ENCODE data around the gene NR5A1. TPM values are rescaled to one million over a fixed set of nuclear protein-coding genes. Genes with fewer than 3 reads are reported as not detected.

Gene NR5A1
- total and polyA plus RNA-seq, 10 of the 15 experiments (the other 5 are each of a cell fraction or from before 2014, with no cell fraction given): 0.06 to 0.24 (median 0.08) TPM; not detected in 5

DNA sequence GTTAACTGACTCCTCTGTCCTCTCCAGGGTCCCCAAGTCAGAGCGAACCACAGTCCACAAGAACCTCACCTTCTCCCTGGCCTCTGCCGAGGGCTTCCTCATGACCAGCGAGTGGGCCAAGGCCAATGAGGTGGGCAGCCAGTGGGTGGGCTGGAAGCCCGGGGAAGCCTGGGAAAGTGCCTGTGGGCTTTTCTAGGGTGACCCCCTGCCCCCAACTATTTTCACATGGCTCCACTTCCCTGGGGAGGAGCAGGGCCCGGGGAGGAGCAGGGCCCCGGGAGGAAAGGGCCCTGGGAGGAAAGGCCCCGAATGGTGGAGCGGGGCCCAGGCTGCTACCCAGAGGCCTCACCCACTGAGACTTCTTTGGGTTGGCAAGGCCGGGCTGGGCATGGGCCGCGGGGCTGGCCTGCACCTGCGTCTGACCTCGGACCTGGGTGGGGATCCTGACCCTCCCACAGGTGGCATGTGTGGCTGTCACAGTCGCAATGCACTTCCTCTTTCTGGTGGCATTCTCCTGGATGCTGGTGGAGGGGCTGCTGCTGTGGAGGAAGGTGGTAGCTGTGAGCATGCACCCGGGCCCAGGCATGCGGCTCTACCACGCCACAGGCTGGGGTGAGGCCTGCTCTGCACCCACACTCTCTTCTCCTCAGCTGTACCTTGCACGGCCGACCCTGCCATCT is 39.0 kb downstream of the NR5A1 start (continued):
- TF ChIP-seq SPI1 (IDR thresholded peaks at IDR 0.05; ENCODE audit: borderline replicate concordance, insufficient read depth, low read depth, low read length): peak; percentile 79
- TF ChIP-seq TCF3 (IDR thresholded peaks at IDR 0.05; ENCODE audit: borderline replicate concordance, insufficient read depth, low read depth, low read length): no peak
- TF ChIP-seq ASH2L (IDR thresholded peaks at IDR 0.05; ENCODE audit: borderline replicate concordance, low read depth): no peak

DNA sequence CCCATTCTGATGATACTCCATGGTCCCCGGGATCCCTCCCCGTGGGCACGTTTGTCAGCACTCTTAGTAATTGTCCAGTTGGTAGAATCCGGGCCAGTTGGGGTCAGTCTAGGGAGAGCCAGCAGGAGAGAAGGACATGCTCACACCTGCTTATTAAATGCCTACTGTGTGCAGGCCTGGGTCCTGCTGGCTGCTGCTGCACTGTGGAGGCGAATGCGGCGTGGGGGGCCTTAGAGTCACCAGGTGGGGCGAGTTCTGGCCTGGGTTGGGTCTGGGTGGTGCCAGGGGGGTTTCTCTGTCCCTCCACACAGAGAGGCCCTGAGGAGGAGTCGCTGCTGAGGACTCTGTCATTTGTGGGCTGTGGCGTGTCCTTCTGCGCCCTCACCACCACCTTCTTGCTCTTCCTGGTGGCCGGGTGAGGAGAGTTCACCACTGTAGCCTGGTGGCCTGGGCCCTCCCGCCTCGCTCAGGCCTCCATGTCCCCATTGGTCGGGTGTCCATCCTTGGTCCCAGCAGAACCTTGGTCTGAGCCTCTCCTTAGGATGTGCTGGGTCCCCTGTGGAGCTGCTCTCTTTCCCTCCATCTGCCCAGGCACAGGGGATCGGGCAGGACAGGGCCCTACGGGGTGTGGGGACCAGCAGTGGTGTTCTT is 39.7 kb downstream of the NR5A1 start:
- 45% methylated on average over 17 of the region's 17 CpGs for WGBS (ENCODE audit: insufficient coverage, insufficient replicate concordance, low lambda C conversion rate, missing lambda C conversion rate)
- in situ Hi-C loops (cut with MboI): no loop called here
- Histone ChIP-seq H3K4me1 (ENCODE audit: control insufficient read depth, insufficient read depth, low read length) (no peaks in the 10 kb centered on the region), H4K20me1 (ENCODE audit: control insufficient read depth, insufficient read depth) (no peaks in the 10 kb centered on the region), H3K79me2 (ENCODE audit: control insufficient read depth, insufficient read depth, low read length) (no peaks in the 10 kb centered on the region), H3K4me2 (ENCODE audit: control insufficient read depth, insufficient read depth) (no peak overlapping the region), H3K9ac (ENCODE audit: control insufficient read depth, insufficient read depth, low read length) (no peak overlapping the region), H3K27ac (ENCODE audit: control insufficient read depth, insufficient read depth) (no peak overlapping the region), H3K4me3 (no peak overlapping the region), H2AFZ (ENCODE audit: control insufficient read depth, low read depth, low read length) (no peak overlapping the region), H3K27me3 (replicated peaks in 1 of 2; ENCODE audit: control insufficient read depth in 2 of 2, insufficient read depth in 2 of 2, low read length in 1 of 2) (no peaks in the 10 kb centered on the region; a peak in 1 of 4 replicates), H3K9me3 (replicated peaks; ENCODE audit: control insufficient read depth, insufficient read depth, low read length) (no peaks in the 10 kb centered on the region), H3K36me3 (ENCODE audit: control insufficient read depth in 2 of 2, insufficient read depth in 2 of 2, low read length in 1 of 2) (no peaks in the 10 kb centered on the region)
- no peak for ATAC-seq
- RAD21 ChIA-PET (ENCODE audit: unreplicated experiment): no interaction called here
- SMC1A ChIA-PET (ENCODE audit: uncharacterized antibody, unreplicated experiment): no interaction called here
- BruUV-seq (replicated peaks): no TSS peak
- DNase-seq (ENCODE audit: low read depth, low spot score): no peak
- FAIRE-seq: no peak
- intact Hi-C loops (cut with micrococcal nuclease; ENCODE audit: unreplicated experiment): no loop called here
- CTCF ChIA-PET: interaction anchor here (0.6 kb wide), 1 partner anchor 21 kb away, joined by 4 read pairs; no protein-coding TSS in a partner anchor
- POLR2A ChIA-PET: no interaction called here
- TF ChIP-seq POU2F2 (IDR thresholded peaks at IDR 0.05; ENCODE audit: borderline replicate concordance, low read depth, low read length) (no peak), HDAC6 (IDR thresholded peaks at IDR 0.05; ENCODE audit: unreplicated experiment) (no peak), NFYA (IDR thresholded peaks at IDR 0.05; ENCODE audit: borderline replicate concordance, low read depth, low read length) (no peak), PML (IDR thresholded peaks at IDR 0.05; ENCODE audit: low read length) (no peak)
- TF ChIP-seq, protein P1, sequence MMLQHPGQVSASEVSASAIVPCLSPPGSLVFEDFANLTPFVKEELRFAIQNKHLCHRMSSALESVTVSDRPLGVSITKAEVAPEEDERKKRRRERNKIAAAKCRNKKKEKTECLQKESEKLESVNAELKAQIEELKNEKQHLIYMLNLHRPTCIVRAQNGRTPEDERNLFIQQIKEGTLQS (IDR thresholded peaks at IDR 0.05; ENCODE audit: borderline replicate concordance, extremely low read depth, low read depth, low read length): no peak
- TF ChIP-seq, protein P2, sequence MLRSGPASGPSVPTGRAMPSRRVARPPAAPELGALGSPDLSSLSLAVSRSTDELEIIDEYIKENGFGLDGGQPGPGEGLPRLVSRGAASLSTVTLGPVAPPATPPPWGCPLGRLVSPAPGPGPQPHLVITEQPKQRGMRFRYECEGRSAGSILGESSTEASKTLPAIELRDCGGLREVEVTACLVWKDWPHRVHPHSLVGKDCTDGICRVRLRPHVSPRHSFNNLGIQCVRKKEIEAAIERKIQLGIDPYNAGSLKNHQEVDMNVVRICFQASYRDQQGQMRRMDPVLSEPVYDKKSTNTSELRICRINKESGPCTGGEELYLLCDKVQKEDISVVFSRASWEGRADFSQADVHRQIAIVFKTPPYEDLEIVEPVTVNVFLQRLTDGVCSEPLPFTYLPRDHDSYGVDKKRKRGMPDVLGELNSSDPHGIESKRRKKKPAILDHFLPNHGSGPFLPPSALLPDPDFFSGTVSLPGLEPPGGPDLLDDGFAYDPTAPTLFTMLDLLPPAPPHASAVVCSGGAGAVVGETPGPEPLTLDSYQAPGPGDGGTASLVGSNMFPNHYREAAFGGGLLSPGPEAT (IDR thresholded peaks at IDR 0.05; ENCODE audit: low read depth): no peak
- TF ChIP-seq, protein P3, sequence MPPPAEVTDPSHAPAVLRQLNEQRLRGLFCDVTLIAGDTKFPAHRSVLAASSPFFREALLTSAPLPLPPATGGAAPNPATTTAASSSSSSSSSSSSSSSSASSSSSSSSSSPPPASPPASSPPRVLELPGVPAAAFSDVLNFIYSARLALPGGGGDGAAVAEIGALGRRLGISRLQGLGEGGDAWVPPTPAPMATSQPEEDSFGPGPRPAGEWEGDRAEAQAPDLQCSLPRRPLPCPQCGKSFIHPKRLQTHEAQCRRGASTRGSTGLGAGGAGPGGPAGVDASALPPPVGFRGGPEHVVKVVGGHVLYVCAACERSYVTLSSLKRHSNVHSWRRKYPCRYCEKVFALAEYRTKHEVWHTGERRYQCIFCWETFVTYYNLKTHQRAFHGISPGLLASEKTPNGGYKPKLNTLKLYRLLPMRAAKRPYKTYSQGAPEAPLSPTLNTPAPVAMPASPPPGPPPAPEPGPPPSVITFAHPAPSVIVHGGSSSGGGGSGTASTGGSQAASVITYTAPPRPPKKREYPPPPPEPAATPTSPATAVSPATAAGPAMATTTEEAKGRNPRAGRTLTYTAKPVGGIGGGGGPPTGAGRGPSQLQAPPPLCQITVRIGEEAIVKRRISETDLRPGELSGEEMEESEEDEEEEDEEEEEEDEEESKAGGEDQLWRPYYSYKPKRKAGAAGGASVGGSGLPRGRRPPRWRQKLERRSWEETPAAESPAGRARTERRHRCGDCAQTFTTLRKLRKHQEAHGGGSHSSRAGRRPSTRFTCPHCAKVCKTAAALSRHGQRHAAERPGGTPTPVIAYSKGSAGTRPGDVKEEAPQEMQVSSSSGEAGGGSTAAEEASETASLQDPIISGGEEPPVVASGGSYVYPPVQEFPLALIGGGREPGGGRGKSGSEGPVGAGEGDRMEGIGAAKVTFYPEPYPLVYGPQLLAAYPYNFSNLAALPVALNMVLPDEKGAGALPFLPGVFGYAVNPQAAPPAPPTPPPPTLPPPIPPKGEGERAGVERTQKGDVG (CRISPR knock-in tag; IDR thresholded peaks at IDR 0.05): no peak
- TF ChIP-seq, protein P4, sequence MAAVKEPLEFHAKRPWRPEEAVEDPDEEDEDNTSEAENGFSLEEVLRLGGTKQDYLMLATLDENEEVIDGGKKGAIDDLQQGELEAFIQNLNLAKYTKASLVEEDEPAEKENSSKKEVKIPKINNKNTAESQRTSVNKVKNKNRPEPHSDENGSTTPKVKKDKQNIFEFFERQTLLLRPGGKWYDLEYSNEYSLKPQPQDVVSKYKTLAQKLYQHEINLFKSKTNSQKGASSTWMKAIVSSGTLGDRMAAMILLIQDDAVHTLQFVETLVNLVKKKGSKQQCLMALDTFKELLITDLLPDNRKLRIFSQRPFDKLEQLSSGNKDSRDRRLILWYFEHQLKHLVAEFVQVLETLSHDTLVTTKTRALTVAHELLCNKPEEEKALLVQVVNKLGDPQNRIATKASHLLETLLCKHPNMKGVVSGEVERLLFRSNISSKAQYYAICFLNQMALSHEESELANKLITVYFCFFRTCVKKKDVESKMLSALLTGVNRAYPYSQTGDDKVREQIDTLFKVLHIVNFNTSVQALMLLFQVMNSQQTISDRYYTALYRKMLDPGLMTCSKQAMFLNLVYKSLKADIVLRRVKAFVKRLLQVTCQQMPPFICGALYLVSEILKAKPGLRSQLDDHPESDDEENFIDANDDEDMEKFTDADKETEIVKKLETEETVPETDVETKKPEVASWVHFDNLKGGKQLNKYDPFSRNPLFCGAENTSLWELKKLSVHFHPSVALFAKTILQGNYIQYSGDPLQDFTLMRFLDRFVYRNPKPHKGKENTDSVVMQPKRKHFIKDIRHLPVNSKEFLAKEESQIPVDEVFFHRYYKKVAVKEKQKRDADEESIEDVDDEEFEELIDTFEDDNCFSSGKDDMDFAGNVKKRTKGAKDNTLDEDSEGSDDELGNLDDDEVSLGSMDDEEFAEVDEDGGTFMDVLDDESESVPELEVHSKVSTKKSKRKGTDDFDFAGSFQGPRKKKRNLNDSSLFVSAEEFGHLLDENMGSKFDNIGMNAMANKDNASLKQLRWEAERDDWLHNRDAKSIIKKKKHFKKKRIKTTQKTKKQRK (IDR thresholded peaks at IDR 0.05; ENCODE audit: low read depth, low read length): no peak
